ENCODE results near the gene NACC2.

DNA sequence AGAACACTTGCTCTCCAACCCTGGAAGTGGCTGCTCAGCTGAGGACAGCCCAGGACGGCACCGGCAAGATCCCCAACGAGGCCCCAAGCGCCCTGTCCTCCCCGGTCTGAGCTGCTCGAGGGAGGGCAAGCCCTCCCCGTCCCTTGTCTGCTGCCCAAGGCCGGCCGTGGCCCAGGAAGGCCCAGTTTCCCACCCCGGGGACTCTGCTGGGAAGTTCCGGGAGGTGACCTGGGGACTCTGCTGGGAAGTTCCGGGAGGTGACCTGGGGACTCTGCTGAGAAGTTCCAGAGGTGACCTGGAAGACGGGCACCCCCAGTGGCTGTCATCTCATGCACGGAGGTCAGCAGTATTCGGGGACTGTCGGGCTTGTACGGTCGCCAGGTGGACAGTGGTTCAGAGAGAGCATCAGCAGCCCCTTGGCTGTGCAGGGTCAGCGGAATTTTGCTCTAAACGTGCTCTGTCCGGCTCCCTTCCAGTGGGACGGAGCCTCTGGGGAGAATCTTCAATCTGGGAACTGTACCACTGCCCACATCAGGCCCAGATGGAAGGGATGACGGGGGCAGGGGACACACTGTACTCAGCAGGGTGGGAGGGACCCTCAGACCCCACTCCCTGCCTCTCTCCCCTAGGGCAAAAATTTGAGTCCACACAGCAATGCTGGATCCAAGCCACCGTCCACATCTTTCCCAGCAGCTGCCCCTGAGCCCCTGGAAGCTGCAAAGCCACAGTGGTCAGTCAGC, 7.2 kb downstream of the NACC2 start:
- TF ChIP-seq, protein P1, sequence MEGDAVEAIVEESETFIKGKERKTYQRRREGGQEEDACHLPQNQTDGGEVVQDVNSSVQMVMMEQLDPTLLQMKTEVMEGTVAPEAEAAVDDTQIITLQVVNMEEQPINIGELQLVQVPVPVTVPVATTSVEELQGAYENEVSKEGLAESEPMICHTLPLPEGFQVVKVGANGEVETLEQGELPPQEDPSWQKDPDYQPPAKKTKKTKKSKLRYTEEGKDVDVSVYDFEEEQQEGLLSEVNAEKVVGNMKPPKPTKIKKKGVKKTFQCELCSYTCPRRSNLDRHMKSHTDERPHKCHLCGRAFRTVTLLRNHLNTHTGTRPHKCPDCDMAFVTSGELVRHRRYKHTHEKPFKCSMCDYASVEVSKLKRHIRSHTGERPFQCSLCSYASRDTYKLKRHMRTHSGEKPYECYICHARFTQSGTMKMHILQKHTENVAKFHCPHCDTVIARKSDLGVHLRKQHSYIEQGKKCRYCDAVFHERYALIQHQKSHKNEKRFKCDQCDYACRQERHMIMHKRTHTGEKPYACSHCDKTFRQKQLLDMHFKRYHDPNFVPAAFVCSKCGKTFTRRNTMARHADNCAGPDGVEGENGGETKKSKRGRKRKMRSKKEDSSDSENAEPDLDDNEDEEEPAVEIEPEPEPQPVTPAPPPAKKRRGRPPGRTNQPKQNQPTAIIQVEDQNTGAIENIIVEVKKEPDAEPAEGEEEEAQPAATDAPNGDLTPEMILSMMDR (IDR thresholded peaks at IDR 0.05; ENCODE audit: low read length) = no peak
- TF ChIP-seq EZH2phosphoT487 (IDR thresholded peaks at IDR 0.05; ENCODE audit: low read length) (no peak), EZH2 (optimal IDR thresholded peaks at IDR 0.05; ENCODE audit: low read depth, low read length) (no peak)

Data from MM.1S (cell line).